NCI-H524 (cell line): ENCODE measurements around the gene AP4B1.
"Not testable (repeated sequence)": the region's sequence is repeated elsewhere in the genome, so short reads cannot be mapped to it uniquely, and the experiment has no call there.

Experiments used
- DNase-seq, 2 experiments: peaks; one replicate each; lab custom pipeline; 2025; lab: John Stamatoyannopoulos, UW

The AP4B1 gene

DNA sequence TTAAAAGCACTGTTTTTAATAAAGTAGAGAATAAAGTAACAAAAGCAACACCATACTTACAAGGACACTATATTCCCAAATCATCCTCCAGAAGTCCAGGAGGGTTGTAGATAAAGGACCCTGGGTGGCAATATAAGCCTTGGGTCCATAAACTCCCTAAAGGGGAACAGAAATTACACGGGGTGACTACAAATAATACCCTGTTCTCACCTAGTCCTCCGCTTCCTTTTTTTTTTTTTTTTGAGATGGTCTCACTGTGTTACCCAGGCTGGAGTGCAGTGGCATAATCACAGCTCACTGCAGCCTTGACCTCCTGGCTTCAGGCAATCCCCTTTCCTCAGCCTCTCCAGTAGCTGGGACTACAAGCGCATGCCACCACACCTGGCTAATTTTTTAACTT, 46.2 kb downstream of the AP4B1 start:
- no peak for DNase-seq

DNA sequence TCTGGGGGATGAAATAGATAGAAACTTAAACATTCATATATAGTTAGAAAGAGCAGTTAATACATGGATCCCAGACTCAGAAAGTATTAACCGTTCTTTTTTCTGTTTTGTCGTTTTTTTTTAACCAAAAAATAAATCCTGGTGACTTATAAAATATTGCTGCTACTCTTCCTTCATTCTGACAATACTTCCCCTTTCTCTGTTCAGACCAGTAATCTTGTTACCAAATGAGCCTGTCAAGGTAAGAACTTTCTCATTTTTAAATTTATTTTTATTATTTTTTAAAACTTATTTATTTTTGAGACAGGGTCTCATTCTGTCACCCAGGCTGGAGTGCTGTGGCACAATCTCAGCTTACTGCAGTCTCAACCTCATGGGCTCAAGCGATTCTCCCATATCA, 46.8 kb downstream of the AP4B1 start:
- no peak for DNase-seq

DNA sequence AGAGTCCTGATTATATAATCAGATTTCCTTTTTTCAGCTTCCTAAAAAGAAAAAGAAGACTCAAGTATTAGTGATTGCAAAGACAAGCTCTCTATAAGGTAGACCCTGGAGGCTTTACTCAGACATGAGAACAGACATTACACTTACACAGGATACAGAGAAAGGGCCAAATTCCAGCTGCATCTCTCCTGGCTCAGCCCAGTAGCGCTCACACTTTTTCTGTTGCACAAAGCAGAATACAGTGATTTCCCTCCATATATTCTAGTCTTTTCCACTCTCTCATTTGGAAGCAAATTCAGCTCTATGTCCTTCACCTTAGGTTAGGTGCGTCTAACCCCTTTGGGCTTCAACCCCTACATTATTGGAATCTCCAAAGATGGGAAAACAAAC, 48.2 kb downstream of the AP4B1 start:
- DNase-seq: no peak

DNA sequence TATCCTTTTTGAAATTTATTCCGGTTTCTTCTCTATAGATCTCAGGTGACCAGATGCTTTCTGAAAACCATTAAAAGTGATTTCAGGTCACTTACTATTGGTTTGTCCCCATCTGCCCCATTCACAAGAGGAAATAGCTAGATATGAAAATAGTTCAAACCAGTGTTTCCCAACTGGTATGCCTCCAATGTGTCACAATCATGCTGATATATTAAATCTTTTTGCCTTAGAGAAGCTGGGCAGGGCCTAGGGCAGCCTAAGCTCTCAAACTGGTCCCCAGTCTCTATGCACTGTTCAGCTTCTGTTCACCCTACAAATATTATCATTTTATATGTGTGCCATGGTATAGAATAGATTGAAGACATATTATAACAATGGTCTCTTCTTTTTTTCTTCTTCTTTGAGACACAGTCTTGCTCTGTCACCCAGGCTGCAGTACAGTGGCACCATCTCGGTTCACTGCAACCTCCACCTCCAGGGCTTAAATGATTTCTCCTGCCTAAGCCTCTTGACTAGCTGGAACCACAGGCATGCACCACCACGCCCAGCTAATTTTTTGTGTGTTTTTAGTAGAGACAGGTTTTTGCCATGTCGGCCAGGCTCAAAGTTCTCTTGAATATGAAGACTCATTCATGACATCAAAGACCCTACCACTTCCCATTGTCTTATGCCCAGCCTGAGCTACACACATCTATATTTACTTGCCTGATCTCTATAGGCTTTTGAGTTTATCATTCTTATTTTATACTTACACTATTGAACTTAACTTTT, 48.8 kb downstream of the AP4B1 start:
- DNase-seq: no peak

DNA sequence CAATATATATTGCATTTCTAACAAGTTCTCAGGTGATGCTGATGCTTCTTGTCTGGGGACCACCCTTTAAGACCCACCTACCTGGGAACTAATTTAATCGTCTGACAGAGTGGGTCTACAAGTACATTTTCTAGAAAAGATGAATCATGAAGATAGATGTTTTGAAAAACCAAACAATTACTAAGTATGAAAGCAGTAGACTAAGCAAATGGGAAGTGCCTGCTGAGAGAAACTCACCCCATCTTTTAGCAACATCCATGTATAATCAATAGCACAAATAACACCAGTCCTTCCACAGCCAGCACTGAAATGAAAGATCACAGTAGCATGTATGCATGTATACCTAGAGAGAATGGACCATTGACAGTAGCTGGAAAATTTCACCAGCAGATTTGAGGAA, 50.4 kb downstream of the AP4B1 start:
- DNase-seq: no peak

DNA sequence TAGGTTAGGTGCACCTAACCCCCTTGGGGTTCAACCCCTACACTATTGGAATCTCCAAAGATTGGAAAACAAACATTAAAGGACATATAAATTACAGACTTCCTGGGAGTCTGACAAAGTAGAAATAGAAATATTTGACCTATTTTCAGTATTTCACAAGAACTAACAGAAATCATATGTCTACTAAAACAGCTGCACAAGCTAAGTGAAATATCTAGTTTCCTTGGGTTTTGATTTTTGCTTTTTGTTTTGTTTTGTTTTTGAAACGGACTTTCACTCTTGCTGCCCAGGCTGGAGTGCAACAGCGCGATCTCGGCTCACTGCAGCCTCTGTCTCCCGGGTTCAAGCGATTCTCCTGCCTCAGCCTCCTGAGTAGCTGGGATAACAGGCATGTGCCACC, 51.9 kb downstream of the AP4B1 start:
- not testable (repeated sequence) for DNase-seq

DNA sequence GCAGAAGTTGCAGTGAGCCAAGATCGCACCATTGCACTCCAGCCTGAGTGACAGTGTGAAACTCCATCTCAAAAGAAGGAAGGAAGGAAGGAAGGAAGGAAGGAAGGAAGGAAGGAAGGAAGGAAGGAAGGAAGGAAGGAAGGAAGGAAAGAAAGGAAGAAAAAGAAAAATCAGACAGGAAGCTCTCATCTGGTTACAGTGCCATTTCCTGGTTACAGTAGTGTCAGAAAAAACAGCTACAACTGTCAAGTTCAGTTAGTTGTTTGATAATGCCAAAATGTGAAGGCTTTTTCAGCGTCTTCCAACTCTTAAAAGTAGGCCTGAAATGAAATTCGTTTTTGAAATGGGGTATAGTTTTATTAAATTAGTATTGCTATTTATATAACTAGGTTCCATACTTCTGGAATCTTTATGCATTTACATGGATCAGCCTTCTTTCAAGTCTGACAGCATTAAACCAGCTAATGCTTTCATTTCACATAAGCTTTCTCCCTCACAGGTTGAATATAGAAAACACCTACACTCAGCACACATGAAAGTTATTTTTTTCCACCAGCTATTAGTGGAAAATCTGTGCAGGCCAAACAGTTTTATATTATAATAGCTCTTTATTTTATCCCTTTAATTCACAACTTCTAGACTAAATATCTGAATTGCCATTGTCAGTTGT, 54.3 kb downstream of the AP4B1 start:
- no peak for DNase-seq

DNA sequence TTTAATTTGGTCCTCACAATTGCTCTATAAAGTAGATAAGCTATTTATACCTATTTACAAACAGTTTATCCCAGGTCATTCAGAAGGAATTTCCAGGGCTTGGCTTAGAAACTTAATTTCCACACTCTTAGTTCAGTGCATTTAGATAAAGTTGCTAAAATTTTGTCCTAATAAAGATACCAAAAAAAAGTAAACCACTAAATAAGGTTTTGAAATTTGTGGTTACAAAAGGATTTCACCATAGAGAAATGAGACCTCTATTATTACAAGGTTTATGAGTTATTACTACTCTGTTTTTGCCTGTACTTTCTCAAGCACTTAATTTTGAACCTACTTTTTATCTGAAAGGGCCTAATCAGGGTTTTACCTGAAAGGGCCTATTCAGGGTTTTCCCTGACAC, 55.5 kb downstream of the AP4B1 start:
- no peak for DNase-seq

DNA sequence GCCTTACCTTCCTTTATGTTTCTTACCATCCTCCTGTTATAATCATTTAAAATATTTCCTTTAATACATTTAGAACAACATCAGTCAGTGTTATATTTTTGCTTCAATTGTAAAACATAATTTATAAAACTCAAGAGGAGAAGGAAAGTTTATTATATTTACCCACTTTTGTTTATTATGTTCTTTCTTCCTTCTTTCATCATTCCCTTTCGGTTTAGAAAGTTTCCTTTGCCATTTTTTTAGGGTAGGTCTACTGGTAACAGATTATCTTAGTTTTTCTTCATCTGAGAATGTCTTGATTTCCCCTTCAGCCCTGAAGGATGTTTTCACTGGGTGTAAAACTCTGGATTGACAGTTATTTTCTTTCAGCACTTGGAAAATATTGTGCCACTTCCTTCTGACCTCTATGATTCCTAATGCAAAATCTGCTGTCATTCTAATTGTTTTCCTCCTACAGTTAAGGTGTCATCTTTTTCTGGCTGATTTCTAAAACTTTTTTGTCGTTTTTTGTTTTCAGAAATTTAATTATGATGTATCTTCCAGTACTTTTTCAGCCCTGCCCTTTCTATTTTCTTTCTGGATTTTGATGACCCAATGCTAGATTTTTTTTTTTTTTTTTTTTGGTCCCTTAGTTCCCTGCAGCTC, 58.1 kb downstream of the AP4B1 start:
- DNase-seq: no peak
